ENCODE measurements around the gene GPR32.

GPR32 gene

DNA sequence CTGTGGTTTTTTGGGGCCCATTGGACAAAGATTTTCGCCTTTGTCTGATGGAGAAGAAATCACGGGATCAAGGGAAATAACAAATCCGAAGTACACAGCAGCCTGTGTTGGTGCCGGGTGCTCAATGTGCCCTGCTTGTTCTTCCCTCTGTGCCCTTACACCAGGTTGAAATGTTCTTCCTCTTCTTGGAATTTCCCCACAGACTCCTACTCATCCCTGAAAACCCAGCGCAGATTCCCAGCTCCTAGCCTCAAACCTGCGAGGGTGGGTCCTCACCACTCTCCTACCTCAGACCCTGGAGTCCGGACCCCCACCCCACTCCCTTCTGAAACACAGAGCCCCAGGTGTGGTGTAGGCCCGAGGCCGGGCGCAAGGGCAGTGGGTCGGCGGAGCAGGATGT is 15.1 kb downstream of the GPR32 start:
- Histone ChIP-seq H3K27me3 (ENCODE audit: control insufficient read depth in 1 of 2, insufficient read depth in 2 of 2, low read length in 2 of 2) (peaks cover 4 to 18% of the 10 kb centered on the region in 2 donors), H3K9me3 (ENCODE audit: low read length) (no peaks in the 10 kb centered on the region), H3K27ac (ENCODE audit: low read depth, low read length) (no peak overlapping the region), H3K4me1 (ENCODE audit: insufficient read depth, low read length) (no peaks in the 10 kb centered on the region), H3K4me3 (ENCODE audit: low read depth in 1 of 2, low read length in 2 of 2) (no peak overlapping the region), H3K36me3 (ENCODE audit: insufficient read depth, low read length) (no peaks in the 10 kb centered on the region), H3K9ac (ENCODE audit: low read length) (no peak overlapping the region)

GRCh38 chr19:50790396-50790795 is 20.1 kb downstream of the GPR32 start, which contains the start of gene ACP4:
TSS of gene ACP4 (plus strand) at chr19:50790415. CDS start at chr19:50790415, 0 bp downstream.
- Histone ChIP-seq H3K4me1 (ENCODE audit: insufficient read depth, low read length) (no peaks in the 10 kb centered on the region), H3K27ac (ENCODE audit: low read depth, low read length) (no peak within 1 kb of the TSS), H3K36me3 (ENCODE audit: insufficient read depth, low read length) (no peaks in the 10 kb centered on the region), H3K9me3 (ENCODE audit: low read length) (no peaks in the 10 kb centered on the region), H3K9ac (ENCODE audit: low read length) (no peak within 1 kb of the TSS), H3K27me3 (ENCODE audit: control insufficient read depth in 1 of 2, insufficient read depth in 2 of 2, low read length in 2 of 2) (peaks cover 0 to 8% of the 10 kb centered on the region in 2 donors), H3K4me3 (ENCODE audit: low read depth in 1 of 2, low read length in 2 of 2) (no peak within 1 kb of the TSS)

- no peak overlapping the region for H3K9ac ChIP-seq (ENCODE audit: low read length)
- peaks cover 0 to 8% of the 10 kb centered on the region in 2 donors for H3K27me3 ChIP-seq (ENCODE audit: control insufficient read depth in 1 of 2, insufficient read depth in 2 of 2, low read length in 2 of 2)
- H3K4me3 ChIP-seq (ENCODE audit: low read depth in 1 of 2, low read length in 2 of 2), result no peak overlapping the region
- H3K36me3 ChIP-seq (ENCODE audit: insufficient read depth, low read length), result no peaks in the 10 kb centered on the region
- no peaks in the 10 kb centered on the region for H3K4me1 ChIP-seq (ENCODE audit: insufficient read depth, low read length)
- H3K9me3 ChIP-seq (ENCODE audit: low read length), result no peaks in the 10 kb centered on the region
- no peak overlapping the region for H3K27ac ChIP-seq (ENCODE audit: low read depth, low read length)
These were observed 20.7 kb downstream of the GPR32 start for GRCh38 chr19:50790922-50791467.

- Histone ChIP-seq H3K9me3 (ENCODE audit: low read length) (no peaks in the 10 kb centered on the region), H3K9ac (ENCODE audit: low read length) (no peak overlapping the region), H3K27ac (ENCODE audit: low read depth, low read length) (no peak overlapping the region), H3K4me1 (ENCODE audit: insufficient read depth, low read length) (no peaks in the 10 kb centered on the region), H3K4me3 (ENCODE audit: low read depth in 1 of 2, low read length in 2 of 2) (no peak overlapping the region), H3K36me3 (ENCODE audit: insufficient read depth, low read length) (peaks cover 1% of the 10 kb centered on the region), H3K27me3 (ENCODE audit: control insufficient read depth in 1 of 2, insufficient read depth in 2 of 2, low read length in 2 of 2) (peaks cover 0 to 8% of the 10 kb centered on the region in 2 donors)
These were observed 21.5 kb downstream of the GPR32 start for GRCh38 chr19:50791594-50792271.

DNA sequence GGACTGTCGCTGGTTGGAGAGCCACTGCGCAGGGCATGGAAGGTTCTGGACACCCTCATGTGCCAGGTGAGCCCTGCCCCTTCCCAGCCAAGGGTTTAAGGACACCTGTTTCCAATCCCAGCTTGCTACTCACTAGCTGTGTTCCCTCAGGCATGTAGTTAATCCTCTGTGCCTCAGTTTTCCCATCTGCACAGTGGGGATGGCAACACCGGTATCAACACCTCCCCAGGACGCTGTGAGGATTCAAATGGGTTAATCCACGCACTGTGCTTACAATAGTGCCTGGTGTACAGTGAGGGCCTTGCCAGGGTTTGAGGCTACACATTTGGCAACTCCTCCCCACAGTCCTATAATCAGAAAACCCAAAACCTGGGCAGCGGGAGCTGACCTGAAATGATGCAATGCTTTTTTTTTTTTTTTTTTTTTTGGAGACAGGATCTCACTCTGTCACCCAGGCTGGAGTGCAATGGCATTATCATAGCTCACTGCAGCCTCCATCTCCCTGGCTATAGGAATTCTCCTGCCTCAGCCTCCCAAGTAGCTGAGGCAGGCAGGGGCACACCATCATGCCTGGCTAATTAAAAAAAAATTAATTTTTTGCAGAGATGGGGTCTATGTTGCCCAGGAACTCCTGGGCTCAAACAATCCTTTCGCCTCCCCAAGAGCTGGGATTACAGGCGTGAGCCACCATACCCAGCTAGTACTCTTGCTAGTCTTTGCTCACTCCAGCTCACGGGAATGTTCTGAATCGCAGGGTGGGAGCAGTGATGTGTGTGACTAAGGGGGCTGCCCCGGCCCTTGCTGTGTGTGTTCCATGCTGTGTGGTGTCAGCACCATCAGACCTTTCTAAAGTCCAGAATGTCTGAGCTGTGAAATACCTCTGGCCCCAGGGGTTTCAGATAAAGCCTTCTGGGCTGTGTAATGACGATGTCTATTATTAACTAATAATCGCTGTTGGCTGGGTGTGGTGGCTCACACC is 22.3 kb downstream of the GPR32 start:
- no peak overlapping the region for H3K27ac ChIP-seq (ENCODE audit: low read depth, low read length)
- H3K9ac ChIP-seq (ENCODE audit: low read length), result no peak overlapping the region
- no peak overlapping the region for H3K4me3 ChIP-seq (ENCODE audit: low read depth in 1 of 2, low read length in 2 of 2)
- peaks cover 0 to 8% of the 10 kb centered on the region in 2 donors for H3K27me3 ChIP-seq (ENCODE audit: control insufficient read depth in 1 of 2, insufficient read depth in 2 of 2, low read length in 2 of 2)
- no peaks in the 10 kb centered on the region for H3K9me3 ChIP-seq (ENCODE audit: low read length)
- H3K36me3 ChIP-seq (ENCODE audit: insufficient read depth, low read length), result peaks cover 10% of the 10 kb centered on the region
- H3K4me1 ChIP-seq (ENCODE audit: insufficient read depth, low read length), result no peaks in the 10 kb centered on the region

- Histone ChIP-seq H3K9ac (ENCODE audit: low read length) (no peak overlapping the region), H3K4me3 (ENCODE audit: low read depth in 1 of 2, low read length in 2 of 2) (no peak overlapping the region), H3K4me1 (ENCODE audit: insufficient read depth, low read length) (no peaks in the 10 kb centered on the region), H3K36me3 (ENCODE audit: insufficient read depth, low read length) (peaks cover 18% of the 10 kb centered on the region), H3K27me3 (ENCODE audit: control insufficient read depth in 1 of 2, insufficient read depth in 2 of 2, low read length in 2 of 2) (peaks cover 0 to 8% of the 10 kb centered on the region in 2 donors), H3K9me3 (ENCODE audit: low read length) (no peaks in the 10 kb centered on the region), H3K27ac (ENCODE audit: low read depth, low read length) (no peak overlapping the region)
These were observed 23.3 kb downstream of the GPR32 start for GRCh38 chr19:50793558-50794065.

DNA sequence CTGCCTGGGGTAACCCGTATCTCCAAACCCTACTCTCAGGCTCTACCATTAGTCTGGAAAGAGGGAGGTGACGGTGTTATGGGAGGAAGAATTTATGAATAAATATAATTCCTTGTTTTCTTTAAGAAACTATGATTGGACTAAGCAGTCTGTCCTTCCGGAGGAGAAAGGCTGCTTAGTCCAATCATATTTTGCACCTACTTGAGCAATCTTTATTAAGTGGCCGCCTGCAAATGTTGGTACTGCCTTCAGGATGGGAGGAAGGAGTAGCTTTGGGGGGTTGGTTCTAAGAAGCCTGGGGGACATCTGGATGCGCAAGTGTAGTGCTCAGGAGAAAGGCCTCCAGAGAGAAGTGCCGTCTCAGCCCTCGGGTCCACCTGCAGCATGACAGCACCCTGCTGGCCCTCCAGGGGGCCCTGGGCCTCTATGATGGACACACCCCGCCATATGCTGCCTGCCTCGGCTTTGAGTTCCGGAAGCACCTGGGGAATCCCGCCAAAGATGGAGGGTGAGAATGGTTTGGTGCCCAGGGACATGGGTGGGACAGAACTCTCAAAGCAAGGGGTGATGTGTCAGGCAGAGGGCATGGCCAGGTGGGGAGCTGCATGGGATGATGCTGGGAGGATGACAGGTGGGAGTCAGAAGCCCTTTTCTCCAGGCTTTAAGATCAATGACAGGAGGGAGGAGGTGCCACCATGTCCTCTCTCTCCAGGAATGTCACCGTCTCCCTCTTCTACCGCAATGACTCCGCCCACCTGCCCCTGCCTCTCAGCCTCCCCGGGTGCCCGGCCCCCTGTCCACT is 24.0 kb downstream of the GPR32 start:
- Histone ChIP-seq H3K4me3 (ENCODE audit: low read depth in 1 of 2, low read length in 2 of 2) (no peak overlapping the region), H3K36me3 (ENCODE audit: insufficient read depth, low read length) (peaks cover 18% of the 10 kb centered on the region), H3K9ac (ENCODE audit: low read length) (no peak overlapping the region), H3K27ac (ENCODE audit: low read depth, low read length) (no peak overlapping the region), H3K27me3 (ENCODE audit: control insufficient read depth in 1 of 2, insufficient read depth in 2 of 2, low read length in 2 of 2) (peaks cover 0 to 8% of the 10 kb centered on the region in 2 donors), H3K4me1 (ENCODE audit: insufficient read depth, low read length) (no peaks in the 10 kb centered on the region), H3K9me3 (ENCODE audit: low read length) (no peaks in the 10 kb centered on the region)

DNA sequence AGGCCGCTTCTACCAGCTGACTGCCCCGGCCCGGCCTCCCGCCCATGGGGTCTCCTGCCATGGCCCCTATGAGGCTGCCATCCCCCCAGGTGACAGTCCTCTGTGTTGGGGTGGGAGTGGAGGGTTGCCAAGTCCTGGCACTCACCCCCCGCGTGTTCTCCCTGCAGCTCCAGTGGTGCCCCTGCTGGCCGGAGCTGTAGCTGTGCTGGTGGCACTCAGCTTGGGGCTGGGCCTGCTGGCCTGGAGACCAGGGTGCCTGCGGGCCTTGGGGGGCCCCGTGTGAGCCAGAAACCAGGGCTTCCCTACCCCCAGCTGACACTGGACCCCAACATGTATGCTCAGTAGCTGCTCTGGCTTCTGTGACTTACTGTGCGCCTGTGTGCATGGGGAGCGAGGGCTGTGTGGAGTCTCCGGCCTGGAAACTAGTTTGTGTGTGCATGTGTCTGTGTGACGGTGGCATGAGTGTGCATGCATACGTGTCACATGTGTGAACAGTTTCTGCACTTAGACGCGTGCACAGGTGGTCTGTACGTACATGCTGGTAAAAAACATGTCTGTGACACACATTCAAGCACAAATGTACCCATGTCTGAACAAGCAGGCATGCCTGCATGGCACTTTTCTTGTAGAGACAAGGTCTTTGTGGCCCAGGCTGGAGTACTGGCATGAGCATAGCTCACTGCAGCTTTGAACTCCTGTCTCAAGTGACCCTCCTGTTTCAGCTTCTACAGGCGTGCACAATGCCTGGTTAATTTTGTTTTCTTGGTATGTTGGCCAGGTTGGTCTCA is 24.8 kb downstream of the GPR32 start:
- Histone ChIP-seq H3K36me3 (ENCODE audit: insufficient read depth, low read length) (peaks cover 18% of the 10 kb centered on the region), H3K4me1 (ENCODE audit: insufficient read depth, low read length) (no peaks in the 10 kb centered on the region), H3K9ac (ENCODE audit: low read length) (no peak overlapping the region), H3K27me3 (ENCODE audit: control insufficient read depth in 1 of 2, insufficient read depth in 2 of 2, low read length in 2 of 2) (peaks cover 0 to 8% of the 10 kb centered on the region in 2 donors), H3K27ac (ENCODE audit: low read depth, low read length) (no peak overlapping the region), H3K9me3 (ENCODE audit: low read length) (no peaks in the 10 kb centered on the region), H3K4me3 (ENCODE audit: low read depth in 1 of 2, low read length in 2 of 2) (no peak overlapping the region)

GRCh38 chr19:50795664-50796073 is 25.4 kb downstream of the GPR32 start:
- no peaks in the 10 kb centered on the region for H3K9me3 ChIP-seq (ENCODE audit: low read length)
- H3K36me3 ChIP-seq (ENCODE audit: insufficient read depth, low read length), result peaks cover 18% of the 10 kb centered on the region
- no peak overlapping the region for H3K27ac ChIP-seq (ENCODE audit: low read depth, low read length)
- no peak overlapping the region for H3K9ac ChIP-seq (ENCODE audit: low read length)
- no peaks in the 10 kb centered on the region for H3K4me1 ChIP-seq (ENCODE audit: insufficient read depth, low read length)
- no peak overlapping the region for H3K4me3 ChIP-seq (ENCODE audit: low read depth in 1 of 2, low read length in 2 of 2)
- peaks cover 0 to 8% of the 10 kb centered on the region in 2 donors for H3K27me3 ChIP-seq (ENCODE audit: control insufficient read depth in 1 of 2, insufficient read depth in 2 of 2, low read length in 2 of 2)

DNA sequence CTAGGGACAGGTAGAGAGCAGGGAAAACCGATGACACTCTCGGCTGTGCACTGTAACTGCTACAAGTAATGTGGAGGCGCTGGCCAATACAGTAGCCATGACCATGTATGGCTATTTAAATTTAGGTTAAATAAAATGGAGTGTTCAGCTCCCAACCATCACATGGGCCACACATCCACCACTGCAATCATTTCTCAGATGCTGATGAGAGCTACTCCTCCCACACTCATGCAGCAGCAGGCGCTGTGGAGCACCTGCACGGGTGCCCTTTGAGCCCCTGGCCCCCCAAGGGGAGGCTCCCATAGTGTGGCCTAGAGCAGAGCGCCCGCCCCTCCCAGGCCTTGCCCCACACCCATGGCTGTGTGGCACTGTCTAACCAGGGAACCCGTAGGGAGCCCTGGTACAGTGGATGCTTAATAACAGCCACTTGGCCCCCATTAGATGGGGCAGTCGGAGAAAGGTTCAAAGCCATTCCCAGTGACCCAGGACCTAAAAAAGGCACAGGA is 25.9 kb downstream of the GPR32 start:
- Histone ChIP-seq H3K4me3 (ENCODE audit: low read depth in 1 of 2, low read length in 2 of 2) (no peak overlapping the region), H3K36me3 (ENCODE audit: insufficient read depth, low read length) (peaks cover 18% of the 10 kb centered on the region), H3K9me3 (ENCODE audit: low read length) (no peaks in the 10 kb centered on the region), H3K9ac (ENCODE audit: low read length) (no peak overlapping the region), H3K27me3 (ENCODE audit: control insufficient read depth in 1 of 2, insufficient read depth in 2 of 2, low read length in 2 of 2) (peaks cover 0 to 8% of the 10 kb centered on the region in 2 donors), H3K27ac (ENCODE audit: low read depth, low read length) (no peak overlapping the region), H3K4me1 (ENCODE audit: insufficient read depth, low read length) (no peaks in the 10 kb centered on the region)

Measured in muscle layer of colon (tissue), 2 donors.